UCSD-AML1 (cell line): ENCODE measurements around the gene LRRC46.

Source experiments
- DNase-seq: peaks from one replicate; lab custom pipeline; 2025; ENCODE audit not compliant: unreplicated experiment; lab: John Stamatoyannopoulos, UW

LRRC46 gene

GRCh38 chr17:47875011-47875985, 43.8 kb downstream of the LRRC46 start:
- DNase-seq, result no peak

GRCh38 chr17:47877368-47878034, 46.0 kb downstream of the LRRC46 start:
- peak; percentile 38 for DNase-seq

GRCh38 chr17:47878203-47879027, 46.9 kb downstream of the LRRC46 start:
- no peak for DNase-seq

GRCh38 chr17:47879028-47879585, 47.6 kb downstream of the LRRC46 start:
- no peak for DNase-seq

GRCh38 chr17:47879776-47880454, 48.4 kb downstream of the LRRC46 start:
- DNase-seq, result no peak

- DNase-seq, result no peak
Observed at GRCh38 chr17:47882247-47882646, 50.8 kb downstream of the LRRC46 start.

GRCh38 chr17:47882695-47883588, 51.5 kb downstream of the LRRC46 start:
- no peak for DNase-seq

GRCh38 chr17:47883589-47884426, 52.3 kb downstream of the LRRC46 start:
- DNase-seq, result no peak

- DNase-seq, result no peak
Observed at GRCh38 chr17:47884427-47884740, 52.9 kb downstream of the LRRC46 start.

- no peak for DNase-seq
Observed at GRCh38 chr17:47884905-47885730, 53.6 kb downstream of the LRRC46 start.
